Measurements from ENCODE around the gene NCOA3.
"Not testable (repeated sequence)": the region's sequence is repeated elsewhere in the genome, so short reads cannot be mapped to it uniquely, and the experiment has no call there.

Gene NCOA3

DNA sequence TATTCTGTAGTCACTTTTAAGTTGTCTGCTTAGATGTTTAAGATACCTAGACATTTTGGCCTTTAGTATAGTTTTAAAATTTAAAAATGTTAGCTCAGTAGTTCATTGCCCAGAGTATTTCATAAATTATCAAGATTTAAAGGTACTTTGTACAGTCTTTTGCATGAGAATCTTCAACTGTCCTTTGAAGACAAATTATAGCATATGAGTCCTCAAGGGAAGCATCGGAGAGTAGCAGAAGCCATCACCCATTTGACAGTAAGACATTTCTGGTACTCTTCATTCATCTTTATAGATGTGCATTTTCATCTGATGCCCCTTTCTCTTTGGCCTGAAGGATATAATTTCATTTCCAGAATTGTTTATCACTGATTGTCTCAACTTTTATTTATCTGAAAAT, 89.5 kb downstream of the NCOA3 start:
- no peak overlapping the region for H3K27ac ChIP-seq
- TF ChIP-seq, protein P1, sequence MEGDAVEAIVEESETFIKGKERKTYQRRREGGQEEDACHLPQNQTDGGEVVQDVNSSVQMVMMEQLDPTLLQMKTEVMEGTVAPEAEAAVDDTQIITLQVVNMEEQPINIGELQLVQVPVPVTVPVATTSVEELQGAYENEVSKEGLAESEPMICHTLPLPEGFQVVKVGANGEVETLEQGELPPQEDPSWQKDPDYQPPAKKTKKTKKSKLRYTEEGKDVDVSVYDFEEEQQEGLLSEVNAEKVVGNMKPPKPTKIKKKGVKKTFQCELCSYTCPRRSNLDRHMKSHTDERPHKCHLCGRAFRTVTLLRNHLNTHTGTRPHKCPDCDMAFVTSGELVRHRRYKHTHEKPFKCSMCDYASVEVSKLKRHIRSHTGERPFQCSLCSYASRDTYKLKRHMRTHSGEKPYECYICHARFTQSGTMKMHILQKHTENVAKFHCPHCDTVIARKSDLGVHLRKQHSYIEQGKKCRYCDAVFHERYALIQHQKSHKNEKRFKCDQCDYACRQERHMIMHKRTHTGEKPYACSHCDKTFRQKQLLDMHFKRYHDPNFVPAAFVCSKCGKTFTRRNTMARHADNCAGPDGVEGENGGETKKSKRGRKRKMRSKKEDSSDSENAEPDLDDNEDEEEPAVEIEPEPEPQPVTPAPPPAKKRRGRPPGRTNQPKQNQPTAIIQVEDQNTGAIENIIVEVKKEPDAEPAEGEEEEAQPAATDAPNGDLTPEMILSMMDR (conservative IDR thresholded peaks at IDR 0.05), result no peak

DNA sequence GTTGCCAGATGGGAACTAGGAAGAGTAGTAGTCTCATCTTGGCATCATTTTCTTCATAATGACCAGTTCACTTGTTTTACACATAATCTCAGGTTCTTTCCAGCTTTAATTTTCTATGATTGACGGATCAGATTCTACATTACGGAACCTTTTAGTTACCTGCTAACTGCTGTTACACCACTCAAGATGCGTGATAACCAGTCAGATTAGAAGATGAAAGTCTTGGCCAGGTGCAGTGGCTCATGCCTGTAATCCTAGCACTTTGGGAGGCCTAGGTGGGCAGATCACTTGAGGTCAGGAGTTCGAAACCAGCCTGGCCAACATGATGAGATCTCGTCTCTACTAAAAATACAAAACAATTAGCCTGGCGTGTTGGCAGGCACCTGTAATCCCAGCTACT, 92.5 kb downstream of the NCOA3 start:
- H3K27ac ChIP-seq, result no peak overlapping the region
- TF ChIP-seq, protein P1 (conservative IDR thresholded peaks at IDR 0.05), result no peak

DNA sequence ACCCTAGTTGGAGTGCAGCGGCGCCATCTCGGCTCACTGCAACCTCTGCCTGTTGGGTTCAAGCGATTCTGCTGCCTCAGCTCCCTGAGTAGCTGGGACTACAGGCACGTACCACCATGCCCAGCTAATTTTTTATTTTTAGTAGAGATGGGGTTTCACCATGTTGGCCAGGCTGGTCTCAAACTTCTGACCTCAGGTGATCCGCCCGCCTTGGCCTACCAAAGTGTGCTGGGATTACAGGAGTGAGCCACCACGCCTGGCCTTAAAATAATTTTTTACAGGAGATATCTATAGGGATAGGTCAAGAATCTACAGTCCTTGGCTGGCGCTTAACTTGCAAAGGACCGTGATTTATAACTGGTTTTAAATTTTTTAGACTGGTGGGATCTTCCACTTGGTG, 93.5 kb downstream of the NCOA3 start:
- H3K27ac ChIP-seq, result not testable (repeated sequence)

DNA sequence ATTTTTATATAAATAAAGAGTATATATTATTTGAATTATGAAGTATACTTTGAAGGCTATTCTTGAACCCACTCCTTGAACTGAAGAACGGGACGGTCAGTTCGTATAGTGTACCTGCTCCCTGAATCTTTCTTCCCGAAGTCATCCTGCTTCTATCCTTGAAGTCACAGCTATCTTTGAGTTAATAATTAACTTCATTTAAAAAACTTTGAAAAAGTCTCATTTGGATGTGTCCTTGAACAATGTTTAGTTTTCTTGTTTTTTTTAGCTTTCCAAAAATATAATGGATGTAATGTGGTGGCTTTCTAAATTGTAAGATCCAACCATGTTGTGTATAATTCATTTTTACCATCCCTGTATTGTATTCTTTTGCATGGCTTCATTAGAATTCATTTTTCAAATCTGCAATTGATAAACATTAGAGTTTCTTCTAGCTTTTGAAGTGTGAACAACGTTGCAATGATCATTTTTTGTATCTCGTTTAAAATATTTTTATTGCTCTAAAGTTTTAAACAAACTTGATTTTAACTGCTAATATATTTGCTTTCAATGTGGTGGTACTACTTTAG, 94.4 kb downstream of the NCOA3 start:
- TF ChIP-seq, protein P1 (conservative IDR thresholded peaks at IDR 0.05), result no peak
- no peak overlapping the region for H3K27ac ChIP-seq

DNA sequence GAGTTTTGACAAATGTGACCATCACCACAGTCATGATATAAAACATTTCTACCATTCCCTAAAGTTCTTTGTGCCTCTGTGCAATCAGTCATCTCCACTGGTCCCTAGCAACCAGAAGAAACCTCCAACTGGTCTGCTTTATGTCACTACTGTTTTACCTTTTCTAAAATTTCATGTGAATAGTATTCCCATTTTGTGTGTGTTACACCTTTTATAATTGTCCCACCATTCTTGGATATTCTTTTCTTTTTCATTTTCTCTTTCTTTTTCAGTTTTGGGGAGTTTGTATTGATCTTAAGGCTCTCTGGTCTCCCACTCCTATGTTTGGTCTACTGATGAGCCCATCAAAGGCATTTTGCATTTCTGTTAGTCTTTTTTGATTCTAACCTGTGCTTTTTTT, 95.4 kb downstream of the NCOA3 start:
- no peak overlapping the region for H3K27ac ChIP-seq
- TF ChIP-seq, protein P1 (conservative IDR thresholded peaks at IDR 0.05), result no peak

DNA sequence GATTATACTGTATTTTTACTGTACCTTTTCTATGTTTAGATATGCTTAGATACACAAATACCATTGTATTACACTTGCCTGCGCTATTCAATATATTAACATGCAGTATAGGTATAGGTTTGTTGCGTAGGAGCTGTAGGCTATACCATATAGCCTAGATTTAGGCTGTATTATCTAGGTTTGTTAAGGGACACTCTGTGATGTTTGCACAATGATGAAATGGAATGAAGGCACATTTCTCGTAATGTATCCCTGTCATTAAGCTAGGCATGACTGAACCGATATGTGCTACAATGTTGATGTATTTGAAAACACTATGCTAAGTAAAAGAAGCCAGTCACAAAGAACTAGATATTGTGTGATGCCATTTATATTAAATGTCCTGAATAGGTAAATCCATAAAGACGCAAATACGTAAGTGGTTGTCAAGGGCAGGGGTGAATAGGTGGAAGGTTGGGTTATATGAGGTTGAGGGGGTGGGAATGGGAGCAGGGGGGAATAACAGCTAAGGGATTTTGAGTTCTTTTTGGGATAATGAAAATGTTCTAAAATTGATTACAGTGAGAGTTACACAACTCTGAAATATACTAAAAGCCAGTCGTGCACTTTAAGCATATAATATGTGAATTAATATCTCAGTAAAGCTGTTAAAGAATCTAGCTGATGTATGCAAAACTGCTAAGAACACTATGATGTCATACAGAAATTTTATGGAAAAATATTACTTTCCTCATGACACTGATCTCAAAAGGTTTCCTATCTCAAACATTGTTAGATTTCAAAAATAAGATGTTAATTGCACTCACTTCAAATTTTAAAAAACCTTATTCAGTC, 97.4 kb downstream of the NCOA3 start:
- H3K27ac ChIP-seq, result no peak overlapping the region
- TF ChIP-seq, protein P1 (conservative IDR thresholded peaks at IDR 0.05), result no peak

DNA sequence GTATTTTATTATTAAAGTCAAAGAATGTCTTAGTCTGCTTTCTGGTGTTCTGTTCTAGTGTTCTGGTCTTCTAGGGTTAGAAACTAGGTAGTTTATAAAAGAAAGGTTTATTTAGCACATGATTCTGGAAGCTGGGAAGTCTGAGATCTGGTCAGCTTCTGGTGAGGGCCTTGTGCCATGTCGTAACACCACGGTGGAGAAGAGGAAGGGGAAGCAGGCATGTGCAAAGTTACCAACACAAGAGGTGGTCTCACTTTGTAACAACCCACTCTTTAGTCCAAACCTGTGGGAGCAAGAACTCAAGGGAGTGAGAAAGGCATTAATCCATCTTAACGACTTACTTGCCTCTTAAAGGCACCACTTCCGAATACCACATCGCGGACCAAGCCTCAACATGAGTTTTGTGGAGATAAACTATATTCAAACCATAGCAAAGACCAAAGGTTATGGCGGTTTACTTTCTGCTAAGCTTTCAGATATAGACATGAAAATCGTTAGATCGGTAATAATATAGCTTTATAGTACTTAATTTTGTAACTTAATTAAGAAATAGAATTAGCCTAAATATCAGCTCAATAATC, 99.4 kb downstream of the NCOA3 start:
- TF ChIP-seq, protein P1 (conservative IDR thresholded peaks at IDR 0.05), result no peak

DNA sequence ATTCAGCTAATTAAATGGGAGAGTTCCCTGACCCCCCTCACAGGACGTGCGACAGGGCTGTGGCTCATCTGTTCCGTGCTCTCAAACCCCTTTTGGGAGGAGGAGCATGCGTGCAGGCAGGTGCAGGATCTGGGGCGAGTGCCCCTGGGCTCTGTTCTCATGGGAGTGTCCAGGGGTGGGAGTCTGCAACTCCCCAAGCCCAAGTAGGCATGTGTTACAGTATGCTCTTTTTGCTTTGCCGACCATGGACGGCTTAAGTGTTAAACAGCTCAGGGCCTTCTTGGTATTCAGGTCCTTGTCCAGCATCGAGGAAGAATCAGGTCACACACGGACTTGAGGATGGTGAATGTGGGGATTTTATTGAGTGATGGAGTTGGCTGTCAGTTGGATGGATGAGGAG, 101.6 kb downstream of the NCOA3 start:
- TF ChIP-seq, protein P1 (conservative IDR thresholded peaks at IDR 0.05), result no peak
- no peak overlapping the region for H3K27ac ChIP-seq

More for the DNA sequence above, 99.4 kb downstream of the NCOA3 start:
- no peak overlapping the region for H3K27ac ChIP-seq
